GM12892 (cell line): Measurements from ENCODE around the gene NARF.
"Not testable (repeated sequence)": the region's sequence is repeated elsewhere in the genome, so short reads cannot be mapped to it uniquely, and the experiment has no call there.

Source experiments
- POLR2A ChIP-seq: IDR thresholded peaks from 2 replicates; pipeline ENCODE4 v1.6.1; 2011; ENCODE audit warnings: low read depth, low read length, control low read depth
- TAF1 ChIP-seq: IDR thresholded peaks from 2 replicates; pipeline ENCODE4 v1.6.1; 2011; ENCODE audit warnings: low read depth, mild to moderate bottlenecking, control low read depth, low read length, borderline replicate concordance

DNA sequence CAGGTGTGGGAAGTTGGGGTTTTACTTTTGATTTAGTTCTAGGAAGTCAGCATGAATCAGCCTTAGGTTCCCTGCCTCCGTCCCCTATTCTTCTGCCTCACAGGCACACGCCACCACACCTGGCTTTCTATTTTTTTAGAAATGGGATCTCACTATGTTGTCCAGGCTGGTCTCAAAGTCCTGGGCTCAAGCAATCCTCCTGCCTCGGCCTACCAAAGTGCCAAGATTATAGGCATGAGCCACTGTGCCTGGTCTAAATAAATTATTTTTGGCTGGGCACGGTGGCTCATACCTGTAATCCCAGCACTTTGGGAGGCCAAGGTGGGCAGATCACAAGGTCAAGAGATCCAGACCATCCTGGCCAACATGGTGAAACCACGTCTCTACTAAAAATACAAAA lies 53.1 kb downstream of the NARF start:
- TF ChIP-seq POLR2A, TAF1: not testable (repeated sequence)
